GM19043 (cell line): ENCODE data around the gene NPW.

ENCODE experiments used
- ATAC-seq: cut with Tn5 transposase; IDR thresholded peaks from one replicate; pipeline ENCODE4 v1.9.1; 2021; ENCODE audit warnings: low read depth; ENCODE audit not compliant: unreplicated experiment

The NPW gene

DNA sequence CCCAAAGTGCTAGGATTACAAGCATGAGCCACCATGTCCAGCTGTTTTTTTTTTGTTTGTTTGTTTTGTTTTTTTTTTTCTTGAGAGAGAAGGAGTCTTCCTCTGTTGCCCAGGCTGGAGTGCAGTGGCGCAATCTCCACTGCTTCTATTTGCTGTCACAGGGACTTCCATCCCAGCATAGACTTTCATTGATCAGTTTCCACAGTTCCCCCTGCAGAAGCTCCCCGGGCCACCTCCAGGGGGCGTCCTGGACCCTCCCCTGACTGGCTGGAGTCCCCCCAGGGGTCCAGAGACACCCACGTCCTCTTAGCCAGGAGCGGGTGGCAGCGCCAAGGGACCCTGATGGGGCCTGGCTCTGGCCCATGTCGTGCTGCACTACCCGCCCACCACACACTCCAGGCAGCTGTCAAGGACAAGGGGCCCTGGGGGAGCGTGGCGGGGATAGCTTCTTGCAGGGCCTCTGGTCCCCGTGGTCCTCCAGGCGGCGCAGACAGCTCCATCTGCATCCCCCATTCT is 3.1 kb upstream of the NPW start:
- no peak for ATAC-seq

- no peak for ATAC-seq
These were observed 591 bp downstream of the NPW start for GRCh38 chr16:2019921-2020831.

DNA sequence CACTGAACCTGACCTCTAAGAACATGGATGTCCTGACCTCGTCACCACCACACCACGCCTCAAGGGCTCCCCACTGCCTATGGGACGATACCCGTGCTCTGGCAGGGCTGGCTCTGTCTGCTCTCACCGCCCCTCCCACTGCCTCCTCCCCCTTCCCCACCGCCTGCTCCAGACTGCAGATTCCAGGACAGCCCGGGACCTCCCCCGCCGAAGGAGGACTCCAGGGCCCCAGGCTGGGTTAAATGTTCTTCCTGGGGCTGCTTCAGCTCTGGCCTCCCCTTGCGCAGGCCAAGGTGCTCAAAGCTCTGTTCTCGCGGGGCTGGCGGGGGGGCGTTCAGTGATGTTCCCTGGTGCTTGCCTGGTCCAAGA is 3.1 kb downstream of the NPW start:
- no peak for ATAC-seq

DNA sequence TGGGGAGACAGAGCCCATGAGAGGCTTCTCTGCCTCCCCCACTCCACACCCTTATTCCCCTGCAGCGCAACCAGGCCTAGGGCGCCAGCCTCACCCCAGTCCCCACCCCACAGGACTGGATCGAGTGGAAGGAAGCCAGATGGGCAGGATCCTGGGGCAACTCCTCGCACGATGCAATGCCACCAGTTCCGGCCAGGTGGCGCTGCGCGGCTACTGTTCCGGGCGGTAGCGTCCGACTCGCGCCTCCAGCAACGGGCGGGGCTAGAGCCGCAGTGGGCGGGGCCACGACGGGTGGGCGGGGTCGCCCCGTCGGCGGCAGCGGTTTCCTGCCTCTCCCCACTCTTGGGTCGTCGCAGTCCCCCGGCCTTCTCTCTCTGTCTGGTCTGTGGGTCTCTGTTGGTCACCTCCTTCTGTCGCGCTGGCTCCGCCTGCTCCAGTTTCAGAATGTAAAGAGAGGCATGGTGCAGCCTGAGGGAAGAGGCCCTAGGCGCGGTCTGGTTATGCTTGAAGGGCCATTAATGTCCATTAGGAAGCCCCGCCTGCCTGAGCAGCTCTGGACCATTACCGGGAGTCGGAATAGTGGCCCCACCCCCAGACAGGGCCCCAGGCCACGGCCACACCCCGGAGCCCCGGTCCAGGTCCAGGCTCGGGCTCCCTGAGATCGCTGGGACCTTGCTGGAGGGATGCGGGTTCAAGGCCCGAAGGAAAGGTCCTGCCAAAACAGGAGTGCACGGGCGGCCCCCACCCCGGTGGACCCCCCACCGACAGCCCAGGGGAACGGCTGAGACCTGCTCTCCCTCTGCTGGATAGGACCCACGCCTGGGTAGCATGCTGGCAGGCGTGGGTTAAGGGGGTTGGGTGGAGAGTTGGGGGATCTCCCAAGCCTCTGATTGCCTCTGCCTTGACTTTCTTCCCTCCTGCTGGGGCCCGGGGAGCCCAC is 3.8 kb downstream of the NPW start:
- peak; percentile 71 for ATAC-seq

- ATAC-seq, result no peak
These were observed 4.4 kb downstream of the NPW start for GRCh38 chr16:2024032-2024420.

DNA sequence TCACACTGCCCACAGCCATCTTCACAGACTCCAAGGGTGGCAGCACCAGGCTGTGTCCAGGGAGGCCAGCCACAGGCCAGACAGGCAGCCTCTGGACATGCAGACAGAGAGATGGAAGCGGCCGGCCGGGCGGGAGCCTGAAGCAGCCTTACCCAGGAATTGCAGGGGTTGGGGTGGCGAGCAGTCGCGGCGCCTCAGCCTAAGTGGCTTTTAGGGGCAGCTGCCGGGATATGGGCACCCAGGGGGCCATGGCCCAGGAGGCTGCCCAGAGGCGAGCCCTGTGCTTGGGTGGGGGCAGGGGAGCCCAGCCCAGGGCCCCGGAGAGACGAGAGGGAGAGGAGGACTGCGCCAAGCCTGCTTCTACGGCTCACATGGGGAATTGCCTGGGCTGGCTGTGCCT is 5.7 kb downstream of the NPW start:
- no peak for ATAC-seq

DNA sequence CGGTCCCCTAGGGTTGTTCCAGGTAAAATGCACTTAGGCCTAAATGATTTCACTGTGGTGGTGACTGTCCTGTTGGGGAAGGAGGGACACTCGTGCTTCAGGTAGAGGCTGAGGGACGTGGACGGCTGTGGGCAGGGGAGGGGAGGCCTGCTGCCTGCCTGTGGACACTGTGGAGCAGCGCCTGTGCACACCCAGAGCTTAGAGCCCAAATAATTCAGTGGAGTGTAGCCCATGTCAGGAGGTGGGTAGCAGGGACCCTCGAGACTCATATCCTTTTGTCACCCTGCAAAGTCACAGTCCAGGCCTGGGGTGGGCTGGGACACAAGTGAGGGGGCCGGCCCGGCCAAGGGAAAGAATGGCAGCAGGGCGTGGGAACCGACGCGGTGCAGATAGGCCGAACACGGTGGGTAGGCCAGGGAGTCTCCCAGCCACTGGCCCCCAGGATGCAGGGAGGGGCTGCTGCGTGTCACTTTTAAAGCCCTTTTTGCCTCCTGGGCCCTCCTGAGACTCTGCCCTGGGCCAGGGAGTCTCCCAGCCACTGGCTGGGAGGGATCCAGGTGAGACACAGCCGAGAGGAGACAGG is 6.4 kb downstream of the NPW start:
- ATAC-seq, result no peak

GRCh38 chr16:2026461-2027023 is 7.0 kb downstream of the NPW start, which contains the start of gene NHERF2:
Gene NHERF2, plus strand, starts transcription at chr16:2026902. Its CDS starts 104 bp downstream, at chr16:2027006.
- no peak for ATAC-seq

- no peak for ATAC-seq
These were observed 7.7 kb downstream of the NPW start for GRCh38 chr16:2027024-2028010.

GRCh38 chr16:2028146-2028545 is 8.6 kb downstream of the NPW start:
- ATAC-seq, result no peak

GRCh38 chr16:2028620-2029220 is 9.1 kb downstream of the NPW start:
- no peak for ATAC-seq

GRCh38 chr16:2029350-2029749 is 9.8 kb downstream of the NPW start:
- no peak for ATAC-seq

- no peak for ATAC-seq
These were observed 10.5 kb downstream of the NPW start for GRCh38 chr16:2030036-2030435.

DNA sequence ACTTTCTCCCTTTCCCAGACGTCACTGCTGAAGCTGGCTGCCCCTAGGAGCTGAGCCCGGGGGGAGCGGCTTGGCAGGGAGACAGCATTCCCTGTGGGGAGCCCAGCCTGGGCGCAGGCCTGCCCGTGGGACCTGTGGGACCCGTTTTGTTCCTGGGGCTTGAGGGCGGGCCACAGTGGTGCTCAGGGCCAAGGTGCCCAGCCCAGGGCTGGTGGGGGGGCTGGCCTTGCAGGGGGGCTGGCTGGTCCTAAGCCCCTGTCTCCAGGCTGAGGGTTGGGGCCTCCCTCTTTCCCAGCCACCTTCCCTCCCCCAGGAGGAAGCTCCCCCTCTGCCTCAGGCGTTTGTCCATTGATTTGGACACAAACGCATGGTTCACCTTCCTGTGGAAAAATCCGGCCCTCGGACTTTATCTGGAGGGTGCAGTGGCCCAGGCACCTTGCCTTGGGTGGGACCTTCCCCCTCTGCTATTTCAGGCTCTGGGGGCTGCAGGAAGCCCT is 11.5 kb downstream of the NPW start:
- ATAC-seq, result no peak

DNA sequence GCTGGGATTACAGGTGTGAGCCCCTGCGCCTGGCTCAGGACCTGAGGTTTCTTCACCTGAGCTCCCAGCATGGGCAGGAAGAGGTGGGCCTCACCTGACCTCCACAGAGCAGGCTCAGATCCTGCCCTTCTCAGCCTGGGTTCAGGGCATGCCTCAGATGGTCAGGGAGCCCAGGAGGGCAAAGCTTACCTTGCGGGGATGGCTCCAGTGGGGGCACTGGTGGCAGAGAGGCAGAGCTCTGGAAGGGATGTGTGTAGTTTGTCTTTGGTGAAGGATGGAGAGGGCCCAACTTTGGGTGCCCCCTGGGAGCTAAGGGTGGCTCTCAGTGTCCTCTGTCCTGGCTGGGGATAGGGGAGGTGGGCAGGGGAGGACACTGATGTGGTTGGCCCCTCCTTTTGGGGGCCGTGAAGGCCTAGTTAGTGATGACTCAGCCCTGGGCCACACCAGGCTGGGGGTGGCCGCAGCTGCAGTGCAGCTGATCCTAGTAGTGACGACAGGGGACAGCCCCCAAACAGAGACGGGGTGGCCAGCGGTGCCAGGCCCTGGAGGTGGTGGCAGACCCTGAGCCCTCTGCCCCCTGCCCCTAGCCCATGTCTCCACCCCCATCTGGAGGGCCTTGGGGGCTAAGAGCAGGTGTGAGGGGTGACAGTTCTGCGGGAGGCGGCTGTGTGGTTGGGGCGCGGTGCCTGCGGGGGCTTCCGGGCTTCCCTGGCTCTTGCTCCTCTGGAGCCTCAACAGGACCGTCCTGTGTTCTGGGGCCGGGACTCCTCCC is 12.9 kb downstream of the NPW start:
- ATAC-seq, result no peak

- ATAC-seq, result no peak
These were observed 13.7 kb downstream of the NPW start for GRCh38 chr16:2033057-2033908.
